ENCODE results near the gene HMSD.
A peak's percentile ranks its signal among the peaks of the same experiment; 100 is the strongest.

The HMSD gene

DNA sequence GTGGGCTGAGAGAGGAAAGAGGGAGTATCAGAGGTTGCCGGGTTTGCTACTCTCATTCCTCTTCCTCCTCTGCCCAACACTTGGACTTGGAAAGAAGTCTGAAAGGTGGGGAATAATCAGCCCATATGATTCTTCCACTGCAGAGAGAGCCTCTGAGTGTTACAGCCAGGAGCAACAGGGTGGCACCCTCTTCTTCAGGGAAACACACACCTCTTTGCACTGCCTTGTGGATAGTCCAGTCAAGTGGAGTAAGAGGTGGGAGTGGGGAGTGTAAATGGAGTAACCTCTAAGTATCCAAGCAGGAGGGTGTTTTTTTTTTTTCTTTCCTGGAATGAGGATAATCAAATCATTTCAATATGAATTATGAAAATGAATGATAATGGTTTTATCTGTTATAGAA is 11.8 kb downstream of the HMSD start:
- H3K4me3 ChIP-seq (ENCODE audit: low read depth in 1 of 2, low read length in 2 of 2): no peak overlapping the region
- H3K27me3 ChIP-seq (ENCODE audit: control insufficient read depth in 1 of 2, insufficient read depth in 2 of 2, low read length in 2 of 2): no peaks in the 10 kb centered on the region
- no peaks in the 10 kb centered on the region for H3K4me1 ChIP-seq (ENCODE audit: insufficient read depth, low read length)
- no peak overlapping the region for H3K9ac ChIP-seq (ENCODE audit: low read length)
- no peaks in the 10 kb centered on the region for H3K36me3 ChIP-seq (ENCODE audit: insufficient read depth, low read length)
- H3K9me3 ChIP-seq (ENCODE audit: low read length): no peaks in the 10 kb centered on the region
- H3K27ac ChIP-seq (ENCODE audit: low read depth, low read length): no peak overlapping the region

DNA sequence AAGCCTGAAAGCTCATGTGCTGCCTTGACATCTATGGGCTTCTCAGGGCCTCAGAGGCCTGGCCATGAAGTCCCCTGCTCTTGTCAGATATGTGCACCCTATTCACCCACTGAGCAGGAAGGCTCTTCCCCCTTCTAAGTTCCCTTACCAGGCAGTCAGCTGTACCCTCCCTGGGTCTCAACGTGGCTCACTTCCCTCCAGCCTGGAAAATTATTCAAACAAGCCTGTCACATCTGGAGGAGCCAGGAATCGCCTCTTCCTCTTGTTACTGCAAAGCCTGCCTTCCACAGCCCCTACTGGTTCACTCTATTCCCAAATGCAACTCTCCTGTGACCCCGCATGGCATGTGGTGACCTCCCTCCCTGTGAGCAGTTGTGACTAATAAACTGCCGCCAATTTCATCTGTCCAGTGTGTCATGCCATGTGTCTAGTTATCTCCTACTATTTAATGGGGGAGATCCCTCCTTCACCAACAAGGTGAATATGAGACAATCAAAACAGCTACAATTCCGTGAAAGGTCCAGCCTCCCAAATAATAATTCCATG is 12.4 kb downstream of the HMSD start:
- H3K36me3 ChIP-seq (ENCODE audit: insufficient read depth, low read length): no peaks in the 10 kb centered on the region
- no peaks in the 10 kb centered on the region for H3K9me3 ChIP-seq (ENCODE audit: low read length)
- H3K4me3 ChIP-seq (ENCODE audit: low read depth in 1 of 2, low read length in 2 of 2): no peak overlapping the region
- no peaks in the 10 kb centered on the region for H3K27me3 ChIP-seq (ENCODE audit: control insufficient read depth in 1 of 2, insufficient read depth in 2 of 2, low read length in 2 of 2)
- no peak overlapping the region for H3K27ac ChIP-seq (ENCODE audit: low read depth, low read length)
- no peaks in the 10 kb centered on the region for H3K4me1 ChIP-seq (ENCODE audit: insufficient read depth, low read length)
- no peak overlapping the region for H3K9ac ChIP-seq (ENCODE audit: low read length)

DNA sequence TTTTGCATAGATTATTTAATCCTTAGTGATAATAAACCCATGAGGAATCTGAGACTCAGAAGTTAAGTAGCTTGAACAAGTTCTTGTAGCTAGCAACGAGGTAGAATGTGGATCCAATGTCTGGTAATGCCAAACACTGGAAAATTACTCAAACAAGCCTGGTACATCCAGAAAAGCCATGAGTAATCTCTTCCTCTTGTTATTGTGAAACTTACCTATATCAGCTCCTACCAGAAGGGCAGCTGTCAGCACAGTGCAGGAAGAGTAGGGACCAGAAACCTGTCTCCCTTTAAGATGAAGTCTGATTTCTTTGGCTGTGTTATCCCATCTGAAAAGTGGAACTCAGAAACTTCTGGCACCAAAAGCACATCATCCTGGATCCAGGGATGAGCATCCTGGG is 13.0 kb downstream of the HMSD start:
- Histone ChIP-seq H3K36me3 (ENCODE audit: insufficient read depth, low read length) (no peaks in the 10 kb centered on the region), H3K27me3 (ENCODE audit: control insufficient read depth in 1 of 2, insufficient read depth in 2 of 2, low read length in 2 of 2) (no peaks in the 10 kb centered on the region), H3K9ac (ENCODE audit: low read length) (no peak overlapping the region), H3K4me3 (ENCODE audit: low read depth in 1 of 2, low read length in 2 of 2) (no peak overlapping the region), H3K27ac (ENCODE audit: low read depth, low read length) (no peak overlapping the region), H3K4me1 (ENCODE audit: insufficient read depth, low read length) (no peaks in the 10 kb centered on the region), H3K9me3 (ENCODE audit: low read length) (no peaks in the 10 kb centered on the region)

DNA sequence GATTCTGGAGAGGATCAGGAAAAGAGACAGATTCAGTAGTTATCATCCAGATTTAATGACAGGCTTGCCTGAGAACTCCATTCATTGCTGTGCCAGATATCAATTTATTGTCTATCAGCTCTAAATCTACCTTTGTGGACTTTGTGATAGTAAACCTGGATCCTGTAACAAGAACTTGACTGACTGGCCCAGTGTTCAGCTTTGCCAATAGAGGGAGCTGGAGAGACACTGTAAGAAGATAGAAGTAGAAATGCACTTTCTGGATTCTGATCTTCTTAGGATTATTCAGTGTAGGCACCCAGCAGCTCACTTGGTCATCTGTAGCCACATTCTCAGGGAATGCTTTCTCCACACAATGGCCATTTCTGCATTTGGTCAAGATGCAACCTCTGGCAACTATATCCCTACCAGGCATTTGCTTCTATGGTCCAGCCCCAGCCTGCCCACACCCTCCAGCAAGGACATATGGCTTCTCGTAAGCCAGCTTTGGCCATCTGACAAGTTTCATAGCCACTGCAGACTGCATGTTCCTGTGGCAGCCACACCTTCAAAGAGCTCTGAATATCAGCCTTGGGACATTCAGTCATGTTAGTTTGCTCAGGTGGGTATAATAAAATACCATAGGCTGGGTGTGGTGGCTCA is 14.6 kb downstream of the HMSD start:
- no peaks in the 10 kb centered on the region for H3K9me3 ChIP-seq (ENCODE audit: low read length)
- no peaks in the 10 kb centered on the region for H3K4me1 ChIP-seq (ENCODE audit: insufficient read depth, low read length)
- H3K27me3 ChIP-seq (ENCODE audit: control insufficient read depth in 1 of 2, insufficient read depth in 2 of 2, low read length in 2 of 2): no peaks in the 10 kb centered on the region
- no peak overlapping the region for H3K9ac ChIP-seq (ENCODE audit: low read length)
- H3K36me3 ChIP-seq (ENCODE audit: insufficient read depth, low read length): no peaks in the 10 kb centered on the region
- H3K4me3 ChIP-seq (ENCODE audit: low read depth in 1 of 2, low read length in 2 of 2): no peak overlapping the region
- no peak overlapping the region for H3K27ac ChIP-seq (ENCODE audit: low read depth, low read length)

GRCh38 chr18:63964908-63965307 is 15.8 kb downstream of the HMSD start:
- no peak overlapping the region for H3K27ac ChIP-seq (ENCODE audit: low read depth, low read length)
- no peaks in the 10 kb centered on the region for H3K27me3 ChIP-seq (ENCODE audit: control insufficient read depth in 1 of 2, insufficient read depth in 2 of 2, low read length in 2 of 2)
- H3K4me3 ChIP-seq (ENCODE audit: low read depth in 1 of 2, low read length in 2 of 2): no peak overlapping the region
- no peaks in the 10 kb centered on the region for H3K36me3 ChIP-seq (ENCODE audit: insufficient read depth, low read length)
- H3K9me3 ChIP-seq (ENCODE audit: low read length): no peaks in the 10 kb centered on the region
- no peak overlapping the region for H3K9ac ChIP-seq (ENCODE audit: low read length)
- peaks cover 7% of the 10 kb centered on the region for H3K4me1 ChIP-seq (ENCODE audit: insufficient read depth, low read length)

DNA sequence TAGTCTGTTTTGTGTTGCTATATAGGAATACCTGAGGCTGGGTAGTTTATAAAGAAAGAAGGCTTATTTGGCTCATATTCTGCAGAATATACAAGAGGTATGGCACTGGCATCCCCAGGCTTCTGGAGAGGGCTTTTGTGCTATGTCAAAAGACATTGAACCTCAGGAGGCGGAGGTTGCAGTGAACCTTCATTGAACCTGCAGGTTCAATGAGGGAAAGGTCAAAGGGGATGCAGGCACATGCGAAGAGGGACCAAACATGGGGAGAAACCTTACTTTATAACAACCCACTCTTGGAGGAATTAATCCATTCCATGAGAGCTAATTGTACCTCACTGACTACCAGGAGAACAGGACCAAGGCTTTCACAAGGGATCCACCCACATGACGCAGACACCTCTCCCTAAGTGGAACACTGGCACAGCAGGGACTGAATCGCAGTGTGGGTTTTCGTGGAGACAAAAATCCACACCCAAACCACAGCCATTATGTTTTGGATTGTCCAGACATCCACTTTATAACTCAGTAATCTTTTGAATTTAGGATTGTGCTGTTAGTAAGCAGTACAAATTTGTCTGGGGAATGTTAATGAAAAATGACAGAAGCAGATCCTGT is 16.7 kb downstream of the HMSD start:
- Histone ChIP-seq H3K36me3 (ENCODE audit: insufficient read depth, low read length) (no peaks in the 10 kb centered on the region), H3K4me1 (ENCODE audit: insufficient read depth, low read length) (peaks cover 7% of the 10 kb centered on the region), H3K27ac (ENCODE audit: low read depth, low read length) (no peak overlapping the region), H3K27me3 (ENCODE audit: control insufficient read depth in 1 of 2, insufficient read depth in 2 of 2, low read length in 2 of 2) (no peaks in the 10 kb centered on the region), H3K4me3 (ENCODE audit: low read depth in 1 of 2, low read length in 2 of 2) (no peak overlapping the region), H3K9ac (ENCODE audit: low read length) (no peak overlapping the region), H3K9me3 (ENCODE audit: low read length) (no peaks in the 10 kb centered on the region)

DNA sequence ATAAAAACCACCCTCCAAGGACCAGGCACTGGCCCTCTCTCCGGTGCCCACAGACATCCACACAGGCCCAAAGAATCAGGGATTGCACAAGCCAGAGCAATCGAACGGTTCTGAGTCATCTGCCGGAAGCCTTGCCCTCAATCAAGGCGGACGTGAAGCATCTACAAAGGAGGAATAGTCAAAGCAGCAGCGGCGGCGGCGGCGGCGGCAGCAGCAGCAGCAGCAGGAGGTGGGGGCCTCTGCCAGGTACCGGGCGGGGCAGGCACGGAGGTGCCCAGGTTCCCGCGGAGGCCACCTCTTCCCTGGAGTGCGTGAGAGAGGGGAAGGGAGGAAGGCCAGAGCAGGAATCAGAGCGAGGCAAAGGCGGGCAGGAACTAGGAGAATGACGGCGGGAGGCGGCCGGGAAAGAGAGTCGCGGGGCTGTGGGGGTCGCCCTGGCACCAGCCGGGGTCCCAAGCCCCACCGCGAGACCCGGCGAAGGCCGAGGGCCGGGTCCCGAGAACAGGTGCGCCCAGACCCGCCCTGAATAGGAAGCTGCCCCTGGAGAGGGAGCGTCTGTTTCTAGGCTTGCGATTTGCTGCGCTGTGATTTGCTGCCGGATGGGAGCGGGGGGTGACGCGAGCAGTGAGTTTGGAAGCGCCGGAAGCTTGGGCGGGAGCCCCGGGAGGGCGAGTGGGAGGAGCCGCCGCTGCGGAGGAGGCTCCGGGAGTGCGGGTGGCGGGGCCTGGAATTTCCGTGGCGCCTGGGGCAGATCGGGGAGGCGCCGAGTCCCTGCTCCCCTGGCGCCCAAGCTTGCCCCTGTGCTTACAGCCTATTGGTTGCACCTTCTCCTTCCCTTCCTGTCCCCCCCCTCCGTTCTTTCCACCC is 21.1 kb downstream of the HMSD start, which contains the start of gene SERPINB8:
Gene SERPINB8, plus strand, starts transcription at position 140 of the 867 bp plus-strand sequence. CDS start 8,228 bp downstream, outside the sequence.
- peak within 1 kb of the TSS; percentile 63 to 76 for H3K4me3 ChIP-seq (ENCODE audit: low read depth in 1 of 2, low read length in 2 of 2)
- H3K4me1 ChIP-seq (ENCODE audit: insufficient read depth, low read length): peaks cover 7% of the 10 kb centered on the region
- peak within 1 kb of the TSS; percentile 59 for H3K9ac ChIP-seq (ENCODE audit: low read length)
- no peaks in the 10 kb centered on the region for H3K36me3 ChIP-seq (ENCODE audit: insufficient read depth, low read length)
- peak within 1 kb of the TSS; percentile 90 for H3K27ac ChIP-seq (ENCODE audit: low read depth, low read length)
- no peaks in the 10 kb centered on the region for H3K27me3 ChIP-seq (ENCODE audit: control insufficient read depth in 1 of 2, insufficient read depth in 2 of 2, low read length in 2 of 2)
- no peaks in the 10 kb centered on the region for H3K9me3 ChIP-seq (ENCODE audit: low read length)

GRCh38 chr18:63970809-63971205 is 21.7 kb downstream of the HMSD start:
- H3K27ac ChIP-seq (ENCODE audit: low read depth, low read length): peak overlapping the region; percentile 90
- no peaks in the 10 kb centered on the region for H3K36me3 ChIP-seq (ENCODE audit: insufficient read depth, low read length)
- H3K4me1 ChIP-seq (ENCODE audit: insufficient read depth, low read length): peaks cover 7% of the 10 kb centered on the region
- H3K9me3 ChIP-seq (ENCODE audit: low read length): no peaks in the 10 kb centered on the region
- peak overlapping the region; percentile 63 to 76 for H3K4me3 ChIP-seq (ENCODE audit: low read depth in 1 of 2, low read length in 2 of 2)
- peak overlapping the region; percentile 41 for H3K9ac ChIP-seq (ENCODE audit: low read length)
- H3K27me3 ChIP-seq (ENCODE audit: control insufficient read depth in 1 of 2, insufficient read depth in 2 of 2, low read length in 2 of 2): no peaks in the 10 kb centered on the region

DNA sequence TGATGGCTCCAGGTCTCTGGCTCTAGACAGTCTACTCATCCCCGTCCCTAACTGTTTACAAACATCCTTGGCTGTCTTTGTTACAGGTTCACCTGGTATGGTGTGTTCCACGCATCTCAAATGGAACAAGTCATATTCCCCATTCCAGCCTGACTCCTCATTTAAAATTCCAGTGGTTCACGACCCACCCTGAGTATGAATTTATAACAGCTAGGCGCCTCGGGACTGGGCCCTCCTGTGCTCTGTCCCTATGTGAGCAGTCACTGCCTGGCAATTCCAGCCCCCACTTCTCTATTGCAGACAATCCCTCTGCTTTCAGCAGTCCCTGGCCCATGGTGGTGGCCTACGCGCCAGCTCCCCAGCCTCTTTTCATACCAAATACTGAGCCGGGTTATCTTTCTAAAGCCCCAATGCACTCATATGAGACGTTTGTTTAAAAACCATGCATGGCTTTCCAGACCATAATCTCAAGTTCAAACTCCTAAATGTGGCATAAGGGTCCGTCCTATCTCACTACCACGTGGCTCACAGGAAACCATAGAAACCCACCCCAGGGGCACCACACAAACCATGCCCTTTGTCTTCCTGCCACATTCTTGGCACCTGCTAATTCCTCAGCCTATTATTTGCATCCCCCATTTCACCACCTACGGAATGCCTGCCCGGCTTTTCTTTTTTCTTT is 22.4 kb downstream of the HMSD start:
- no peaks in the 10 kb centered on the region for H3K9me3 ChIP-seq (ENCODE audit: low read length)
- H3K27me3 ChIP-seq (ENCODE audit: control insufficient read depth in 1 of 2, insufficient read depth in 2 of 2, low read length in 2 of 2): no peaks in the 10 kb centered on the region
- H3K9ac ChIP-seq (ENCODE audit: low read length): peak overlapping the region; percentile 41
- H3K27ac ChIP-seq (ENCODE audit: low read depth, low read length): peak overlapping the region; percentile 90
- H3K4me1 ChIP-seq (ENCODE audit: insufficient read depth, low read length): peaks cover 7% of the 10 kb centered on the region
- H3K4me3 ChIP-seq (ENCODE audit: low read depth in 1 of 2, low read length in 2 of 2): peak overlapping the region in 1 of 2 donors; percentile 76
- H3K36me3 ChIP-seq (ENCODE audit: insufficient read depth, low read length): no peaks in the 10 kb centered on the region

GRCh38 chr18:63972002-63972376 is 22.9 kb downstream of the HMSD start:
- Histone ChIP-seq H3K9ac (ENCODE audit: low read length) (no peak overlapping the region), H3K27me3 (ENCODE audit: control insufficient read depth in 1 of 2, insufficient read depth in 2 of 2, low read length in 2 of 2) (no peaks in the 10 kb centered on the region), H3K36me3 (ENCODE audit: insufficient read depth, low read length) (no peaks in the 10 kb centered on the region), H3K9me3 (ENCODE audit: low read length) (no peaks in the 10 kb centered on the region), H3K4me3 (ENCODE audit: low read depth in 1 of 2, low read length in 2 of 2) (no peak overlapping the region), H3K4me1 (ENCODE audit: insufficient read depth, low read length) (peaks cover 7% of the 10 kb centered on the region), H3K27ac (ENCODE audit: low read depth, low read length) (no peak overlapping the region)

- no peak overlapping the region for H3K4me3 ChIP-seq (ENCODE audit: low read depth in 1 of 2, low read length in 2 of 2)
- H3K36me3 ChIP-seq (ENCODE audit: insufficient read depth, low read length): no peaks in the 10 kb centered on the region
- H3K27ac ChIP-seq (ENCODE audit: low read depth, low read length): no peak overlapping the region
- no peaks in the 10 kb centered on the region for H3K27me3 ChIP-seq (ENCODE audit: control insufficient read depth in 1 of 2, insufficient read depth in 2 of 2, low read length in 2 of 2)
- no peak overlapping the region for H3K9ac ChIP-seq (ENCODE audit: low read length)
- H3K4me1 ChIP-seq (ENCODE audit: insufficient read depth, low read length): peaks cover 6% of the 10 kb centered on the region
- H3K9me3 ChIP-seq (ENCODE audit: low read length): no peaks in the 10 kb centered on the region
Measured at GRCh38 chr18:63974991-63975390, 25.9 kb downstream of the HMSD start.
